K562 (cell line): Measurements from ENCODE around the gene CEL.

Source experiments
- EZH2 ChIP-seq: IDR thresholded peaks from 2 replicates; pipeline ENCODE4 v1.6.1; 2012; ENCODE audit warnings: low read depth, mild to moderate bottlenecking, inconsistent platforms, low read length, borderline replicate concordance
- MEF2A ChIP-seq: IDR thresholded peaks from 2 replicates; pipeline ENCODE4 v1.6.1; 2011; ENCODE audit warnings: low read depth, mild to moderate bottlenecking, low read length, moderate library complexity; ENCODE audit not compliant: control insufficient read depth
- ZNF23 ChIP-seq: fragments of 250-450 bp; sonication (Bioruptor Pico); IDR thresholded peaks from 2 replicates; pipeline ENCODE4 v1.4.0; 2020; ENCODE audit warnings: mild to moderate bottlenecking

DNA sequence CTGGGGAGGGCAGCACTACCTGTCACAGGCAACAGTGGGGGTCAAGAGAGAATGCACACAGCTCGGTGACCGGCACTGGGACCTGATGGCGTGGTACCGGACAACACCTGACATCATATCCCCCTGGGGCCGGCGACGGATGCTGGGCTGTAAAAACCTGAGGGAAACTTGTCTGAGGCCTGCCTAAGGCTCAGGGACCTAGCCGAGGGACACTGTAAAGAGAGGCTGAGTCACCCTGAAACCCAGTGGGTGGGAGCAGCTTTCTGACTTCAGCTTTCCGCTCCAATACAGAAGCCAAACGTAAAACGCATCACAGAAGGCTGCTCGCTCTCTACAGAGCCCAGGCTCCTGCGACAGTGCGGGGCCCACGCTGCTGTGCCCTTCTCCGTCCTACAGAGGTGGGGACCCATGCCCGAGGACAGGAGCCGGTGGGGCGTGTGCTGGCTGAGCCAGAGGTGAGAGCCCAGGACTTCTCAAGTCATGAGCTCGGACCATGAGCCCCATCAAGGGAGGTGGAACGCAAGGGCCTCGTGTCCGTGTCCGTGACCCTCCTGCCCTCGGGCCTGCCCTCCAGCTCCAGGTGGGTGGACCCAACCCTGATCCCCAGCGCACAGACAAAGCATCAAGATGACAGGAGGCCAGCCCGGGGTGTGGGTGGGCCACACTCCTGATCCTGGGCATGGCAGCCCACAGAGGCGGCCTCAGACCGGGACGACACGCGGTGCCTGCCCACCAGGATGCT is 54.0 kb downstream of the CEL start:
- TF ChIP-seq MEF2A (no peak), ZNF23 (CRISPR knock-in tag) (no peak), EZH2 (no peak)
